Activated T-cell treated with anti-CD3 and anti-CD28 coated beads, Interleukin-2, amount 50 U/mL, for 4 hours (primary cell): ENCODE measurements around the gene CCR1. TPM values are rescaled to one million over a fixed set of nuclear protein-coding genes. Genes with fewer than 3 reads are reported as not detected.
A peak's percentile ranks its signal among the peaks of the same experiment; 100 is the strongest.

Experiments used
- ATAC-seq, 2 donors: fragments of 200-7000 bp; cut with Tn5 transposase; one replicate each; pipeline ENCODE4 v1.10.0; 2021
- DNase-seq: peaks from one replicate; pipeline ENCODE4 v3.0.0-alpha.2; 2020
- H3K27me3 Mint-ChIP-seq: one replicate; pipeline ENCODE4 v1.8.0; 2021; ENCODE audit warnings: low read depth, mixed read lengths
- H3K36me3 Mint-ChIP-seq: one replicate; pipeline ENCODE4 v1.8.0; 2022; ENCODE audit warnings: mixed read lengths; ENCODE audit not compliant: insufficient read depth
- H3K4me1 Mint-ChIP-seq: one replicate; pipeline ENCODE4 v1.8.0; 2021; ENCODE audit warnings: low read depth, mixed read lengths
- H3K4me3 Mint-ChIP-seq: one replicate; pipeline ENCODE4 v1.8.0; 2021; ENCODE audit warnings: mild to moderate bottlenecking, moderate library complexity, mixed read lengths
- H3K9me3 Mint-ChIP-seq: one replicate; pipeline ENCODE4 v1.8.0; 2021; ENCODE audit warnings: mixed read lengths
- total RNA-seq, 3 donors: library from RNA; stranded (reverse); gene quantifications; one replicate each; pipeline ENCODE4 v1.2.1, GENCODE V29; 2021

Gene CCR1
- 1 to 10 TPM in 2 of 3 donors, under 1 TPM in 1; 0.57 to 3.2 (median 1.2) TPM for total RNA-seq

GRCh38 chr3:46208167-46208704 lies at the start of gene CCR1:
Gene CCR1, minus strand, starts transcription at chr3:46208313. Its CDS starts 4,000 bp downstream, at chr3:46204313.
- DNase-seq (no peak), ATAC-seq (peak; percentile 62 to 63)
- no peaks in the 10 kb centered on the region for H3K9me3 Mint-ChIP-seq
- H3K36me3 Mint-ChIP-seq, result no peaks in the 10 kb centered on the region
- H3K4me3 Mint-ChIP-seq, result peak within 1 kb of the TSS; percentile 6
- no peaks in the 10 kb centered on the region for H3K27me3 Mint-ChIP-seq
- H3K4me1 Mint-ChIP-seq, result peaks cover 29% of the 10 kb centered on the region

- no peak for ATAC-seq
- no peaks in the 10 kb centered on the region for H3K36me3 Mint-ChIP-seq
- no peaks in the 10 kb centered on the region for H3K4me1 Mint-ChIP-seq
- H3K4me3 Mint-ChIP-seq, result no peak overlapping the region
- H3K9me3 Mint-ChIP-seq, result no peaks in the 10 kb centered on the region
- no peak for DNase-seq
- peaks cover 3% of the 10 kb centered on the region for H3K27me3 Mint-ChIP-seq
These were observed 44.9 kb upstream of the CCR1 start for GRCh38 chr3:46252980-46253379.

- ATAC-seq (no peak), DNase-seq (no peak)
- no peaks in the 10 kb centered on the region for H3K9me3 Mint-ChIP-seq
- H3K4me1 Mint-ChIP-seq, result peaks cover 5% of the 10 kb centered on the region
- no peaks in the 10 kb centered on the region for H3K36me3 Mint-ChIP-seq
- H3K4me3 Mint-ChIP-seq, result no peak overlapping the region
- peaks cover 5% of the 10 kb centered on the region for H3K27me3 Mint-ChIP-seq
These were observed 37.0 kb upstream of the CCR1 start for GRCh38 chr3:46245146-46245545.

GRCh38 chr3:46243560-46243959 lies 35.4 kb upstream of the CCR1 start:
- H3K36me3 Mint-ChIP-seq, result no peaks in the 10 kb centered on the region
- H3K4me3 Mint-ChIP-seq, result no peak overlapping the region
- H3K27me3 Mint-ChIP-seq, result peaks cover 5% of the 10 kb centered on the region
- ATAC-seq, result no peak
- no peaks in the 10 kb centered on the region for H3K9me3 Mint-ChIP-seq
- peaks cover 5% of the 10 kb centered on the region for H3K4me1 Mint-ChIP-seq
- no peak for DNase-seq

GRCh38 chr3:46242120-46242519 lies 34.0 kb upstream of the CCR1 start, which contains the start of gene CCR3:
Gene CCR3, plus strand, starts transcription at chr3:46242460. Its CDS starts 22,699 bp downstream, at chr3:46265159.
- ATAC-seq (no peak), DNase-seq (no peak)
- Mint-ChIP-seq H3K27me3 (peaks cover 5% of the 10 kb centered on the region), H3K36me3 (no peaks in the 10 kb centered on the region), H3K9me3 (no peaks in the 10 kb centered on the region), H3K4me1 (peaks cover 5% of the 10 kb centered on the region), H3K4me3 (no peak within 1 kb of the TSS)

- peaks cover 7% of the 10 kb centered on the region for H3K27me3 Mint-ChIP-seq
- H3K4me3 Mint-ChIP-seq, result no peak overlapping the region
- no peaks in the 10 kb centered on the region for H3K9me3 Mint-ChIP-seq
- DNase-seq (no peak), ATAC-seq (no peak)
- no peaks in the 10 kb centered on the region for H3K36me3 Mint-ChIP-seq
- peaks cover 10% of the 10 kb centered on the region for H3K4me1 Mint-ChIP-seq
These were observed 31.8 kb upstream of the CCR1 start for GRCh38 chr3:46239952-46240351.

- ATAC-seq (no peak), DNase-seq (no peak)
- H3K27me3 Mint-ChIP-seq, result peaks cover 7% of the 10 kb centered on the region
- peaks cover 10% of the 10 kb centered on the region for H3K4me1 Mint-ChIP-seq
- H3K36me3 Mint-ChIP-seq, result no peaks in the 10 kb centered on the region
- no peaks in the 10 kb centered on the region for H3K9me3 Mint-ChIP-seq
- no peak overlapping the region for H3K4me3 Mint-ChIP-seq
These were observed 31.3 kb upstream of the CCR1 start for GRCh38 chr3:46239301-46239938.

GRCh38 chr3:46238386-46238785 lies 30.3 kb upstream of the CCR1 start:
- peaks cover 6% of the 10 kb centered on the region for H3K27me3 Mint-ChIP-seq
- no peaks in the 10 kb centered on the region for H3K36me3 Mint-ChIP-seq
- no peak for ATAC-seq
- H3K4me3 Mint-ChIP-seq, result no peak overlapping the region
- DNase-seq, result no peak
- H3K4me1 Mint-ChIP-seq, result peaks cover 10% of the 10 kb centered on the region
- no peaks in the 10 kb centered on the region for H3K9me3 Mint-ChIP-seq

- H3K4me3 Mint-ChIP-seq, result no peak overlapping the region
- H3K9me3 Mint-ChIP-seq, result no peaks in the 10 kb centered on the region
- no peak for ATAC-seq
These were observed 28.4 kb upstream of the CCR1 start for GRCh38 chr3:46236294-46237054.

GRCh38 chr3:46235425-46235824 lies 27.3 kb upstream of the CCR1 start:
- peaks cover 5% of the 10 kb centered on the region for H3K4me1 Mint-ChIP-seq
- ATAC-seq (no peak), DNase-seq (no peak)
- H3K9me3 Mint-ChIP-seq, result no peaks in the 10 kb centered on the region
- H3K4me3 Mint-ChIP-seq, result no peak overlapping the region
- H3K36me3 Mint-ChIP-seq, result no peaks in the 10 kb centered on the region
- H3K27me3 Mint-ChIP-seq, result peaks cover 2% of the 10 kb centered on the region

More at GRCh38 chr3:46236294-46237054, 28.4 kb upstream of the CCR1 start:
- H3K4me1 Mint-ChIP-seq, result peaks cover 5% of the 10 kb centered on the region
- no peaks in the 10 kb centered on the region for H3K36me3 Mint-ChIP-seq
- no peak for DNase-seq
- H3K27me3 Mint-ChIP-seq, result peaks cover 5% of the 10 kb centered on the region

- peaks cover 2% of the 10 kb centered on the region for H3K27me3 Mint-ChIP-seq
- ATAC-seq (no peak), DNase-seq (no peak)
- no peaks in the 10 kb centered on the region for H3K9me3 Mint-ChIP-seq
- peaks cover 13% of the 10 kb centered on the region for H3K4me1 Mint-ChIP-seq
- H3K4me3 Mint-ChIP-seq, result no peak overlapping the region
- no peaks in the 10 kb centered on the region for H3K36me3 Mint-ChIP-seq
These were observed 25.1 kb upstream of the CCR1 start for GRCh38 chr3:46233194-46233593.

- peaks cover 2% of the 10 kb centered on the region for H3K36me3 Mint-ChIP-seq
- ATAC-seq, result peak in 1 of 2 donors; percentile 43
- DNase-seq, result no peak
- H3K4me3 Mint-ChIP-seq, result no peak overlapping the region
- peaks cover 13% of the 10 kb centered on the region for H3K4me1 Mint-ChIP-seq
- peaks cover 6% of the 10 kb centered on the region for H3K27me3 Mint-ChIP-seq
- H3K9me3 Mint-ChIP-seq, result peaks cover 4% of the 10 kb centered on the region
These were observed 23.2 kb upstream of the CCR1 start for GRCh38 chr3:46231323-46231722.

- Mint-ChIP-seq H3K9me3 (peaks cover 5% of the 10 kb centered on the region), H3K27me3 (peaks cover 4% of the 10 kb centered on the region), H3K36me3 (peaks cover 2% of the 10 kb centered on the region), H3K4me1 (peaks cover 11% of the 10 kb centered on the region), H3K4me3 (no peak overlapping the region)
- DNase-seq (no peak), ATAC-seq (peak in 1 of 2 donors; percentile 28)
These were observed 20.4 kb upstream of the CCR1 start for GRCh38 chr3:46228260-46229242.
